Effector memory CD8-positive, alpha-beta T cell (primary cell): ENCODE results near the gene IFT88.

Experiments used
- ATAC-seq: fragments of 150-1000 bp; cut with Tn5 transposase; replicated peaks from 2 replicates; pipeline ENCODE4 v1.10.0; 2021; ENCODE audit warnings: mild to moderate bottlenecking, moderate library complexity
- DNase-seq, 3 experiments: peaks; one replicate each; pipeline ENCODE4 v3.0.0; 2021
- H3K27ac Mint-ChIP-seq, 2 donors: one replicate each; pipeline ENCODE4 v1.8.0; 2022; ENCODE audit warnings: mild to moderate bottlenecking in 2 of 2, mixed read lengths in 2 of 2, moderate library complexity in 2 of 2
- H3K27me3 Mint-ChIP-seq, 2 donors: one replicate each; pipeline ENCODE4 v1.8.0; 2022; ENCODE audit warnings: mixed read lengths in 2 of 2
- H3K36me3 Mint-ChIP-seq: one replicate; pipeline ENCODE4 v1.8.0; 2022; ENCODE audit warnings: mild to moderate bottlenecking, moderate library complexity, mixed read lengths; ENCODE audit not compliant: insufficient read depth
- H3K4me1 Mint-ChIP-seq, 2 donors: one replicate each; pipeline ENCODE4 v1.8.0; 2022; ENCODE audit warnings: low read depth in 2 of 2, mixed read lengths in 2 of 2
- H3K4me3 Mint-ChIP-seq, 2 donors: one replicate each; pipeline ENCODE4 v1.8.0; 2022; ENCODE audit warnings: mild to moderate bottlenecking in 2 of 2, mixed read lengths in 2 of 2, moderate library complexity in 2 of 2
- H3K9me3 Mint-ChIP-seq, 2 donors: one replicate each; pipeline ENCODE4 v1.8.0; 2022; ENCODE audit warnings: mixed read lengths in 2 of 2

Gene IFT88

GRCh38 chr13:20580257-20580656, 13.3 kb downstream of the IFT88 start:
- Mint-ChIP-seq H3K4me1 (peaks cover 0 to 4% of the 10 kb centered on the region in 2 donors), H3K4me3 (no peak overlapping the region), H3K27me3 (no peaks in the 10 kb centered on the region), H3K27ac (no peak overlapping the region), H3K9me3 (no peaks in the 10 kb centered on the region), H3K36me3 (peaks cover 3% of the 10 kb centered on the region)
- ATAC-seq (no peak), DNase-seq (no peak)

- no peak for ATAC-seq
- Mint-ChIP-seq H3K9me3 (no peaks in the 10 kb centered on the region), H3K27ac (no peak overlapping the region), H3K27me3 (no peaks in the 10 kb centered on the region), H3K36me3 (peaks cover 3% of the 10 kb centered on the region), H3K4me1 (peaks cover 0 to 4% of the 10 kb centered on the region in 2 donors), H3K4me3 (no peak overlapping the region)
- no peak for DNase-seq
Measured at GRCh38 chr13:20582026-20582425, 15.1 kb downstream of the IFT88 start.

GRCh38 chr13:20583803-20584293, 16.9 kb downstream of the IFT88 start:
- H3K4me3 Mint-ChIP-seq, result no peak overlapping the region
- ATAC-seq (no peak), DNase-seq (no peak)
- no peaks in the 10 kb centered on the region for H3K9me3 Mint-ChIP-seq
- H3K27ac Mint-ChIP-seq, result no peak overlapping the region
- H3K4me1 Mint-ChIP-seq, result peaks cover 0 to 4% of the 10 kb centered on the region in 2 donors
- H3K36me3 Mint-ChIP-seq, result no peaks in the 10 kb centered on the region
- H3K27me3 Mint-ChIP-seq, result no peaks in the 10 kb centered on the region

- no peaks in the 10 kb centered on the region for H3K36me3 Mint-ChIP-seq
- ATAC-seq, result no peak
Measured at GRCh38 chr13:20585371-20585770, 18.4 kb downstream of the IFT88 start.

GRCh38 chr13:20588529-20589110, 21.7 kb downstream of the IFT88 start:
- no peak for DNase-seq
- H3K36me3 Mint-ChIP-seq, result no peaks in the 10 kb centered on the region
- H3K27me3 Mint-ChIP-seq, result no peaks in the 10 kb centered on the region
- H3K27ac Mint-ChIP-seq, result no peak overlapping the region
- no peak overlapping the region for H3K4me3 Mint-ChIP-seq
- H3K9me3 Mint-ChIP-seq, result no peaks in the 10 kb centered on the region
- ATAC-seq, result no peak
- peaks cover 0 to 4% of the 10 kb centered on the region in 2 donors for H3K4me1 Mint-ChIP-seq

More at GRCh38 chr13:20585371-20585770, 18.4 kb downstream of the IFT88 start:
- DNase-seq, result no peak
- H3K27me3 Mint-ChIP-seq, result no peaks in the 10 kb centered on the region
- peaks cover 0 to 4% of the 10 kb centered on the region in 2 donors for H3K4me1 Mint-ChIP-seq
- no peak overlapping the region for H3K27ac Mint-ChIP-seq
- no peak overlapping the region for H3K4me3 Mint-ChIP-seq
- no peaks in the 10 kb centered on the region for H3K9me3 Mint-ChIP-seq

- no peaks in the 10 kb centered on the region for H3K9me3 Mint-ChIP-seq
- no peaks in the 10 kb centered on the region for H3K27me3 Mint-ChIP-seq
- ATAC-seq (no peak), DNase-seq (no peak)
- H3K4me3 Mint-ChIP-seq, result no peak overlapping the region
- H3K4me1 Mint-ChIP-seq, result peaks cover 0 to 4% of the 10 kb centered on the region in 2 donors
- H3K36me3 Mint-ChIP-seq, result no peaks in the 10 kb centered on the region
- H3K27ac Mint-ChIP-seq, result no peak overlapping the region
Measured at GRCh38 chr13:20590561-20590960, 23.6 kb downstream of the IFT88 start.

GRCh38 chr13:20592606-20593005, 25.6 kb downstream of the IFT88 start:
- Mint-ChIP-seq H3K4me3 (no peak overlapping the region), H3K27ac (no peak overlapping the region), H3K36me3 (peaks cover 7% of the 10 kb centered on the region), H3K9me3 (no peaks in the 10 kb centered on the region), H3K27me3 (no peaks in the 10 kb centered on the region), H3K4me1 (peaks cover 0 to 4% of the 10 kb centered on the region in 2 donors)
- no peak for DNase-seq
- ATAC-seq, result no peak

- no peak for ATAC-seq
- no peaks in the 10 kb centered on the region for H3K4me1 Mint-ChIP-seq
- H3K9me3 Mint-ChIP-seq, result no peaks in the 10 kb centered on the region
- no peak overlapping the region for H3K27ac Mint-ChIP-seq
- no peaks in the 10 kb centered on the region for H3K27me3 Mint-ChIP-seq
- no peak for DNase-seq
- no peak overlapping the region for H3K4me3 Mint-ChIP-seq
- peaks cover 7% of the 10 kb centered on the region for H3K36me3 Mint-ChIP-seq
Measured at GRCh38 chr13:20594280-20594679, 27.3 kb downstream of the IFT88 start.

- no peaks in the 10 kb centered on the region for H3K27me3 Mint-ChIP-seq
- no peaks in the 10 kb centered on the region for H3K9me3 Mint-ChIP-seq
- peaks cover 1% of the 10 kb centered on the region for H3K36me3 Mint-ChIP-seq
- no peak for DNase-seq
- H3K4me1 Mint-ChIP-seq, result peaks cover 0 to 4% of the 10 kb centered on the region in 2 donors
- no peak for ATAC-seq
- H3K27ac Mint-ChIP-seq, result no peak overlapping the region
- H3K4me3 Mint-ChIP-seq, result no peak overlapping the region
Measured at GRCh38 chr13:20607015-20607414, 40.1 kb downstream of the IFT88 start.

GRCh38 chr13:20608438-20609020, 41.6 kb downstream of the IFT88 start:
- ATAC-seq, result no peak
- Mint-ChIP-seq H3K27ac (no peak overlapping the region), H3K9me3 (no peaks in the 10 kb centered on the region), H3K36me3 (no peaks in the 10 kb centered on the region), H3K4me3 (no peak overlapping the region), H3K27me3 (no peaks in the 10 kb centered on the region), H3K4me1 (peaks cover 0 to 4% of the 10 kb centered on the region in 2 donors)
- no peak for DNase-seq

- ATAC-seq (no peak), DNase-seq (no peak)
- no peaks in the 10 kb centered on the region for H3K36me3 Mint-ChIP-seq
- no peaks in the 10 kb centered on the region for H3K27me3 Mint-ChIP-seq
- H3K27ac Mint-ChIP-seq, result no peak overlapping the region
- H3K9me3 Mint-ChIP-seq, result no peaks in the 10 kb centered on the region
- H3K4me1 Mint-ChIP-seq, result peaks cover 0 to 4% of the 10 kb centered on the region in 2 donors
- no peak overlapping the region for H3K4me3 Mint-ChIP-seq
Measured at GRCh38 chr13:20609145-20609544, 42.2 kb downstream of the IFT88 start.

- ATAC-seq (no peak), DNase-seq (no peak)
- peaks cover 0 to 4% of the 10 kb centered on the region in 2 donors for H3K4me1 Mint-ChIP-seq
- H3K36me3 Mint-ChIP-seq, result no peaks in the 10 kb centered on the region
- no peaks in the 10 kb centered on the region for H3K27me3 Mint-ChIP-seq
- H3K27ac Mint-ChIP-seq, result no peak overlapping the region
- no peak overlapping the region for H3K4me3 Mint-ChIP-seq
- no peaks in the 10 kb centered on the region for H3K9me3 Mint-ChIP-seq
Measured at GRCh38 chr13:20610006-20610405, 43.0 kb downstream of the IFT88 start.

- no peak for DNase-seq
- no peak overlapping the region for H3K27ac Mint-ChIP-seq
- H3K4me1 Mint-ChIP-seq, result no peaks in the 10 kb centered on the region
Measured at GRCh38 chr13:20616059-20616797, 49.3 kb downstream of the IFT88 start.

GRCh38 chr13:20623000-20623399, 56.0 kb downstream of the IFT88 start:
- no peaks in the 10 kb centered on the region for H3K27me3 Mint-ChIP-seq
- ATAC-seq (no peak), DNase-seq (no peak)
- no peak overlapping the region for H3K4me3 Mint-ChIP-seq
- no peak overlapping the region for H3K27ac Mint-ChIP-seq
- H3K4me1 Mint-ChIP-seq, result no peaks in the 10 kb centered on the region
- H3K36me3 Mint-ChIP-seq, result peaks cover 3% of the 10 kb centered on the region
- no peaks in the 10 kb centered on the region for H3K9me3 Mint-ChIP-seq

More at GRCh38 chr13:20616059-20616797, 49.3 kb downstream of the IFT88 start:
- ATAC-seq, result no peak
- H3K36me3 Mint-ChIP-seq, result peaks cover 3% of the 10 kb centered on the region
- no peak overlapping the region for H3K4me3 Mint-ChIP-seq
- no peaks in the 10 kb centered on the region for H3K9me3 Mint-ChIP-seq
- no peaks in the 10 kb centered on the region for H3K27me3 Mint-ChIP-seq
